Activated CD8-positive, alpha-beta memory T cell treated with anti-CD3 and anti-CD28 coated beads for 4 hours (primary cell): Measurements from ENCODE around the gene KCNC2.

ENCODE experiments used
- DNase-seq, 2 donors: peaks; one replicate each; pipeline ENCODE4 v3.0.0-alpha.2; 2020; ENCODE audit warnings: low read depth in 2 of 2

KCNC2 gene

GRCh38 chr12:75161488-75161887, 48.2 kb downstream of the KCNC2 start:
- DNase-seq = no peak

- DNase-seq = no peak
Measured at GRCh38 chr12:75157385-75157784, 52.3 kb downstream of the KCNC2 start.

- no peak for DNase-seq
Measured at GRCh38 chr12:75155962-75156361, 53.7 kb downstream of the KCNC2 start.

- DNase-seq = no peak
Measured at GRCh38 chr12:75154388-75154787, 55.3 kb downstream of the KCNC2 start.

- no peak for DNase-seq
Measured at GRCh38 chr12:75139196-75139595, 70.4 kb downstream of the KCNC2 start.

- DNase-seq = no peak
Measured at GRCh38 chr12:75137896-75138295, 71.7 kb downstream of the KCNC2 start.

GRCh38 chr12:75135026-75135425, 74.6 kb downstream of the KCNC2 start:
- DNase-seq = no peak

GRCh38 chr12:75130811-75131210, 78.8 kb downstream of the KCNC2 start:
- no peak for DNase-seq

GRCh38 chr12:75129275-75129674, 80.4 kb downstream of the KCNC2 start:
- DNase-seq = no peak

GRCh38 chr12:75121036-75121705, 88.5 kb downstream of the KCNC2 start:
- DNase-seq = no peak

GRCh38 chr12:75120311-75120711, 89.3 kb downstream of the KCNC2 start:
- no peak for DNase-seq

GRCh38 chr12:75116646-75117198, 92.9 kb downstream of the KCNC2 start:
- DNase-seq = no peak

- no peak for DNase-seq
Measured at GRCh38 chr12:75115748-75116147, 93.9 kb downstream of the KCNC2 start.

- no peak for DNase-seq
Measured at GRCh38 chr12:75103822-75104221, 105.8 kb downstream of the KCNC2 start.

- no peak for DNase-seq
Measured at GRCh38 chr12:75101781-75102180, 107.9 kb downstream of the KCNC2 start.

GRCh38 chr12:75099210-75099609, 110.4 kb downstream of the KCNC2 start:
- DNase-seq = no peak

- DNase-seq = no peak
Measured at GRCh38 chr12:75097003-75097402, 112.6 kb downstream of the KCNC2 start.

- no peak for DNase-seq
Measured at GRCh38 chr12:75087654-75088053, 122.0 kb downstream of the KCNC2 start.

- no peak for DNase-seq
Measured at GRCh38 chr12:75086091-75087038, 123.3 kb downstream of the KCNC2 start.

- no peak for DNase-seq
Measured at GRCh38 chr12:75081305-75081704, 128.3 kb downstream of the KCNC2 start.

GRCh38 chr12:75080582-75080981, 129.1 kb downstream of the KCNC2 start:
- no peak for DNase-seq

GRCh38 chr12:75065482-75065881, 144.2 kb downstream of the KCNC2 start:
- DNase-seq = no peak

GRCh38 chr12:75062691-75063090, 146.9 kb downstream of the KCNC2 start:
- no peak for DNase-seq
